GM19099 (cell line): ENCODE results near the gene CTIF.

ENCODE experiments used
- POLR2A ChIP-seq: IDR thresholded peaks from 3 replicates; pipeline ENCODE4 v1.6.1; 2011; ENCODE audit warnings: low read depth; ENCODE audit not compliant: insufficient read length; ENCODE audit errors: extremely low read depth

CTIF gene

DNA sequence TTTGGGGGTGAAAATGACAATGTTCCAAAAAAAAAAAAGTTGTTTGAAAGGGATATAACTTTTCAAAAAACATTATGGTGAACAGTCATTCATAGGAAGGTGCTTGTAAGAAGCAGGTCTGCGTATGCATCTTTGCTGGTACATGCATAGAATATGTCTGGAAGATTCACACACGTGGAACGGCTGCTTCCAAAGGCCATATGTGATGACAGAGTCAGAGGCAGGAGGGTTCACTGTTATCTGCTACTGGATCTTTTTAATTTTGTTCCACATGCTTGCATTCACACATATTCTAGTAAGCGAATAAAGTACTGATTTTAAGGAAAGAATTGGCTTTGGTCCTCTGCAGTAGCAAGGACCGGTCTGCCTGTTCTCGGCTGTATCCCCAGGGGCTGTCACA is 218.5 kb downstream of the CTIF start:
- no peak for TF ChIP-seq POLR2A

GRCh38 chr18:48757906-48758305 is 219.1 kb downstream of the CTIF start:
- TF ChIP-seq POLR2A = no peak

DNA sequence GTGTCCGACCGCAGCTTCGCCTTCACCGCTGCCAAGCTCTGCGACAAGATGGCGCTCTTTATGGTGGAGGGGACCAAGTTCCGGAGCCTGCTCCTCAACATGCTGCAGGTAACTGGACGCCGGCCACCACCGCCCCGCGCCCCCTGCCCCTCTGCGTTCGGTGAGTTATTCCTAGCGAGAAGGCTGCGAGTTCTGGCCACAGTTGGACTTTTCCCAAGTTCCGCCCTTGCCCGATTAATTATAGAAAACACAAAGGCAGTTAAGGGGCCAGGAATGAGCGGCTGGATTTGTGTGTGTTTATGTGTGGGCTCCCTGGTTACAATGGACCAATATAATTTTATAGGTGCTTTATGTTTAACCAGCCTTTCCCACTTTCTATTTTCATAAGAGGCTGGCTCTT is 222.8 kb downstream of the CTIF start:
- no peak for TF ChIP-seq POLR2A

DNA sequence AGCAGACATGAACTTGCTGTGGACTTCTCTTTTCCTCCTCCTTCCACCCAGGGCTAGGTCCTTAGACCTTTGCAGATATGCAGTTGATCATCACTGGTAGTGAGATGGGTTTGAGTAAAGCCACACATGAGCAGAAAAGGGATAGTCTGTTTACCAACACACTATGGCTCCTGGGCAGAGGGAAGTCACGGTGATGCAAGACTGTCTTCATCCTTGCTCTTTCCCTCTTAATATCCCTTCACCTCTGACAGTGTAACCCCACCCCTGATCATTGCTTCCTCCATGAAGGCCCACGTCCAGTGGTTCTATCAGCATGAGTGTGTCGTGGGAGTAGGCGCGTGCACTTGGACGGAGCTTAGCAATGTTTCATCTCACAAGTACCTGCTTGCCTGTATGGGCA is 223.2 kb downstream of the CTIF start:
- TF ChIP-seq POLR2A = no peak

GRCh38 chr18:48762836-48763718 is 224.2 kb downstream of the CTIF start:
- no peak for TF ChIP-seq POLR2A

- TF ChIP-seq POLR2A = no peak
These were observed 224.9 kb downstream of the CTIF start for GRCh38 chr18:48763719-48764100.

GRCh38 chr18:48765053-48765452 is 226.2 kb downstream of the CTIF start:
- TF ChIP-seq POLR2A = no peak

GRCh38 chr18:48766026-48766425 is 227.2 kb downstream of the CTIF start:
- TF ChIP-seq POLR2A = no peak

GRCh38 chr18:48766487-48766886 is 227.7 kb downstream of the CTIF start:
- TF ChIP-seq POLR2A = no peak

GRCh38 chr18:48767090-48767690 is 228.4 kb downstream of the CTIF start:
- no peak for TF ChIP-seq POLR2A

DNA sequence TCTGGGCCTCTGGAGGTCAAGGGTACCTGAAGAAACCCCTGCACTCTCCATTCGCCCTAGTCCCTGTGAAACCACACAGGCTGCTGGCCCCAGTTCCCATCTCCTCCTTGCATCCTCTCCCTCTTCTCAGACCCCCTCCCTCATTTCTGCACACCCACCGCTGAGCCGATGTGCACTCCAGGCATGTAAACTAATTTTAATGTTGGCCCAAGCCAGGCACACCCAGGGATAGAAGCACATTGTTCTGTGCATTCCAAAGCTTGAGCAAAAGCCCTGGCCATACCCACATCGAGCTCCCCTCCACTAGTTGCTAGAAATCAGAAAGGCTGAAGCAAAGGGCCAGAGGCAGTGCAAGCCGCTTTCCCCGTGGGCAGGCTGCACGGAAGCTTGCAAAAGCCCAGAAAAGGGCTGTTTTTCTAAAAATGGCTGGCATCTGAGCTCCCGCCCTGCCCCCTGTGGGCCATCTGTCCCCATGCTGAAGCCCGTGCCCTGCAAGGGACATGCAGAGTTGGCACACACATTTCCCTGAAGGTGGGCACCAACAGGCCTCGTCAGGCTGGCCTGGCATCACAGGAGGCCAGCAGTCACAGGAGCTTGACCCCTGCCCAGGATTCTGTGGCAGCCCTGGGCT is 230.3 kb downstream of the CTIF start:
- no peak for TF ChIP-seq POLR2A

- no peak for TF ChIP-seq POLR2A
These were observed 231.4 kb downstream of the CTIF start for GRCh38 chr18:48770243-48770642.

DNA sequence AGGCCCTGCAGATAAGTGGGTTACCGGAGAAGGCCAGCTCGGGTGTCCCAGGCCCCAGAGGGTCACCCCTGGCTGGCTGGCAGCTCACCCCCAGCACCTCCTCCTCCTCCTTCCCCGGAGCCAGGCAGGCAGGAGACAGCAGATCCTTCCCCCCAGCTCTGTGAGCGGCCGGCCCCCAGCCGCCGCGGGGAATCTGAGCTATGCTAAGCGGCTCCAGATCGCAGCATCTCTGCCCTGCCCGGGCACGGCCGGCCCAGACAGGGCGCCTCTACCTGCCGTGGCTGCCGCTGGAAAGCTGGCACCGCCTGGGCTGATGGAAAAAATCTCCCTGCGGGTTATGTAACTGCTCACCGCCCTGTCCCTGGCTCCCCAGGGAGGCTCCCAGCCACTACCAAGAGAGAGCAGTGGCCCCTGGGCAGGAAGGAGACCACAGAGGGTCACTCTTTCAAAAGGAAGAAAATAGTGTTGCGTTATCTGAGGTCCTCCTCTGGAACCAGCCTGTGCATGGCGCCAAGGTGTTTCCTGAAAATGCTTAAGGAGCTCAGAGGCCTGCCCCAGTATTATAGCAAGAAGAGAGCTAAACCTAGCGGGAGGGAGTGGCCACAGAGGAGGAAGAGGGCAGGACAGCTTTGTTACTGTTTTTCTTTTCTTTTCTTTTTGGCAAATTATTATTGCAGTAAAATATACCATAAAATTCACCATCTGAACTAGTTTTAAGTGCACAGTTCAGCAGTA is 233.0 kb downstream of the CTIF start:
- TF ChIP-seq POLR2A = no peak

DNA sequence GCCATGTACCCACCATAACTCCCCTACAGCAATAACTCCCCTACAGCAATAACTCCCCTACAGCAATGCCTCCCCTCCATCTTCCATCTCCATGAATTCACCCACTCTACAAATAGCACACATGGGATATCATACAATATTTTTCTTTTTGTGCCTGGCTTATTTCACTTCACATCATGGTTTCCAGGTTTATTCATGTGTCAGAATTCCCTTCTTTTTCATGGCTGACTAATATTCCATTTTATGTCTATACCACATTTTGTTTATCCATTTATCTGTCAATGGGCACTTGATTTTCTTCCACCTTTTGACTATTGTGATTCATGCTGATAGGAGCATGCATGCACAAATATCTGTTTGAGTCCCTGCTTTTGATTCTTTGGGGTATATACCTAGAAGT is 233.6 kb downstream of the CTIF start:
- TF ChIP-seq POLR2A = no peak

GRCh38 chr18:48773821-48774220 is 235.0 kb downstream of the CTIF start:
- TF ChIP-seq POLR2A = no peak
